Fibroblast of skin of back (primary cell): ENCODE results near the gene ZC3HAV1.
"Not testable (repeated sequence)": the region's sequence is repeated elsewhere in the genome, so short reads cannot be mapped to it uniquely, and the experiment has no call there.

Experiments used
- DNase-seq: peaks from one replicate; pipeline ENCODE4 v3.0.0-alpha.2; 2013

ZC3HAV1 gene

DNA sequence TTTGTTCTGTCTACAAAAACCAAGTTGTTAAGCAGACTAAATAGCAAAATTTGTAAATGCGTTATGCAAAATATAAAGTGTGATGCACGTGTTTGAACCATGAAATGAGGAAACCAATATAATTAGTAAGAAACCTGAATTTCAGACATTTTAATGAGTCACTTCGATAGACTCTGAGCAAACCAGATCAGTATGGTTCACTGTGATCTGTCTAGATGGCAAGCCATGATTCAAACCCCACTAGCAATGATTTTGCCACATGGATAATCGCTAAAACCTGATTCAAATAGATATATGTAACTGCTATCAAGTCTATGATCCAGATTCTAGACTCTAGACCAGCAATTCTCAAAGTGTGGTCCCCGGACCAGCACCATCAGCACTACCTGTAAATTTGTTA is 24.8 kb downstream of the ZC3HAV1 start:
- DNase-seq: no peak

GRCh38 chr7:139081584-139081983 is 27.9 kb downstream of the ZC3HAV1 start:
- DNase-seq: no peak

- no peak for DNase-seq
Observed at GRCh38 chr7:139080905-139081304, 28.6 kb downstream of the ZC3HAV1 start.

GRCh38 chr7:139079861-139080260 is 29.7 kb downstream of the ZC3HAV1 start:
- DNase-seq: no peak

DNA sequence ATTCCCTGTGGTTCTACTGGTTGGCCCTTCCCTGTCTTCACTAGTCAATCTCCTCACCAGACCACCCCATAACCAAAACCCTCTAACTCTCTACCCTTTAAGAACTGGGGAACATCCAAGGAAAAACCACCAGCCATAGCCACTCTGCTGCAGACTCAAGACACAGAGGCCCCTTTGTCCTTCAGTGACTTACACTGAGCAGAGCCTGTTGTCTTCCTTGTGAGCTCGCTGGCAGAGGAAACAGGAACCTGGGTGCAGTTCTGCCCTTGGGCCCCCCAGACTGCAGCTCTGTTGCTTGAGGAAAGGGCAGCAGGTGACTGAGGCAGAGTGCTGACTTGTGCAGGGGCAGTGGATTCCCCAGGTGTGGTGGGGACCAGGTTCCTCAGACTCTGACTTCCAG is 30.6 kb downstream of the ZC3HAV1 start:
- no peak for DNase-seq

DNA sequence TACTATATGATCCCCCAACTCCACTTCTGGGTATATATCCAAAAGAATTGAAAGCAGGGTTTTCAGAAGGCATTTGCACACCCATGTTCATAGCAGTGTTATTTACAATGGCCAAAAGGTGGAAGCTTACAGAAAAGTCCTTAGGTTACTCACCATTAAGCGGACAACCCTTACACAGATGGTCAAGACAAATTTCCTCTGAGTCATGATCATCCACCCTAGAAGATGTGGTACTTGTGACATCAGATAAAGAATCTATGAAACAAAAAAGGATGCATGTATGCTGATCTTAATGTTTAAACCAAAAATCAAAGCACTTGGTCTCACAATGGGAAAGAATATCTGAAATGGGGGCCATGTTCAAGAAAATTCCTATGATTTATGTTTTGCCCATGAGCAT is 31.1 kb downstream of the ZC3HAV1 start:
- DNase-seq: no peak

DNA sequence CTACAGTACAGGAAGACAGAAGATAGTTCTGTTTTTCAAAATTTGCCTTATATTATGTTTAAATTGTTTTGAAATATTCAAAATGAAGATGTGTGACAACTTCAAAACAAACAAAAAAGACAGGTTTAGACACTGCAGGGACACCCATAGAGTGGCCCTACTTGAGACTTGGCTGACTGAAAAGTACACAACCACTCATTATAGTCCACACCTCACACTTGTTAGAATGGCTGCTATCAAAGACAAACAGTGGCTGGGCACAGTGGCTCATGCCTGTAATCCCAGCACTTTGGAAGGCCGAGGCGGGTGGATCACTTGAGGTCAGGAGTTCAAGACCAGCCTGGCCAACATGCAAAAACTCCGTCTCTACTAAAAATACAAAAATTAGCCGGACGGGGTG is 31.8 kb downstream of the ZC3HAV1 start:
- not testable (repeated sequence) for DNase-seq

GRCh38 chr7:139075871-139076686 is 33.4 kb downstream of the ZC3HAV1 start:
- DNase-seq: no peak

- DNase-seq: peak; percentile 77
Observed at GRCh38 chr7:139075031-139075652, 34.4 kb downstream of the ZC3HAV1 start.

DNA sequence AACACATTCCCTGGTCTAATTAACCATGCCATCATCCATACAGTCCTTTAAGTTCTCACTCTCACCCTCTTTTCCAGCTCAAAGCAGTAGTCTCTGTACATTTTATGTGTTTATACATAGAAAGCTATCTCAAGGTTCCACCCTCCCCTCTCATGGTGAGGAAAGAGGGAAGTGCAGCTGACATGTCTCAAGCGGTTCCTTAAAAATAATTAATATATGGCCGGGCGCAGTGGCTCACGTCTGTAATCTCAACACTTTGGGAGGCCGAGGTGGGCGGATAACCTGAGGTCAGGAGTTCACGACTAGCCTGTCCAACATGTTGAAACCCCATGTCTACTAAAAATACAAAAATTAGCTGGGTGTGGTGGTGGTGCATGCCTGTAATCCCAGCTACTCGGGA is 36.7 kb downstream of the ZC3HAV1 start:
- DNase-seq: no peak

DNA sequence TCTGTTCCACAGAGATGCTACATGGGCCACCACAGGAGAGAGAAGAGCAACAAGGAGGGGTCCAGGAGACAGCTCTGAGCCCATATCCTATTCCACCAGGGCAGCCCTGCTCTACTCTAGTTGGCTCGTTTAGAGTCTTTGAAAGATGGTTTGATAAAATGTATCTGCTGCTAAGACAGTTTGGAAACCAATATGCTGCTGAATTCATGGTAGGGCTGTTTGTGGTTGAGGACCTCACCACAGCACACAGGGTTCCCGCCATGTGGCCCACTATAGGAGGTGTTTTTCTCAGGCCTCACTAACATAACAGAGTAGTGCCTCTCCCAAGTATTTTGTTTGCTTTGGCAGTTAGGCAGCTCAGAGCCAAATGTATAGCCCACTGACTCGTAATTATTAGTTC is 37.8 kb downstream of the ZC3HAV1 start:
- DNase-seq: no peak

DNA sequence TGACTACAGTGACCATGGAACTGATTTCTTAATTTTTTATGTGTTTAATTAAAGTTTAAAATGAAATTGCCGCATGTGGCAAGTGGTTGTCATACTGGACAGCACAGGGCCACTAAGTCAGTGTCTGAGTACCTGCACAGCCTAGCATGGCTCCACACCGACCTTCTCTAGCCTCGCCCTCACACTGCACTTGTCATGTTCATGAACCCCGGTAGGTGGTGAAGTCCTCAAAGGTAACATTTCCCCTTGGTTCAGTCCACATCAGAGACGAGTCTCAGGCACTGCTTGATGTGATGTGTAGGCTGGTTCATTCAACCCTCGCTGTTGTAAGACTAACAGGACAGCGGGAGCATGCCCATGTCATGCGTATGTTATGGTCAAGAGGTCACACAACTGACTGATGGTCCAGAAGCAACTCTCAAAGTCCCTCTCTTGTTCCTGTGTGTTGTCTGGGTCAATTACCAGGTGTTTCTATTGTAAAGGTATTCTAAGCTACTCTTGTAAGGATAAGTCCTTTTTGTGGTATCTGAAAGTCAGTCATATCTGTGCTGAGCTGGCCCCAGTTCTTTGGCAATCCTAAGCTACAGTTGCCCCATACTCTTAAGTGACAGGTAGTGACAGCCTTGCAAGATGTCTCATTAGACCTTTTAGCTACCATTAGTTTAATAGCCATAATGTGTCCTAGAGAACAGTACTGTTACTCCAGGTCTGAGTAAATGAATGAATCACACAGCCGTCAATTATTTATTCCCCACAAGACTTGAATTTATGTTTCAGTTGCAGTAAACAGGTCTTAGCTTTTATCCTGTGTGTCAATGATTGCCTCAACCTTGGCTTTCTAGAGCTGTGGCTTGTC is 40.7 kb downstream of the ZC3HAV1 start:
- DNase-seq: no peak

DNA sequence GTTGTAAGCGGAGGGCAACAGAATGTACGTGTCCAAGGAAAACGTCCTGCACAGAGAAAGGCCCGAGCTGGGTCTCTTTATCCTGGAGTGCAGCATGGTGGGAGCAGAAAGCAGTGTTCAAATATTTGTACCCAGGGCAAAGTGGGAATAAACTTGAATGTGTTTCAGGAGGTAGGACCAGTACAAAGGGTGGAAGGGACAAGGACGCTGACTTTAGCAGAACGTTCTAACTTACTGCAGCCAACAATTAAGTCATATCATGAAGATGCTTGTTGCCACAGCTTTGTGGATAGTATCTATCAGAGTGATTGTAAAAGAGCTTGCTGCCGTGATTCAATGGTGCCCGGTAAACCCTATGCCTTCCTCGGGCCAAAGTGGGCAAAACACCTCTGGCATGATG is 43.2 kb downstream of the ZC3HAV1 start:
- DNase-seq: no peak

DNA sequence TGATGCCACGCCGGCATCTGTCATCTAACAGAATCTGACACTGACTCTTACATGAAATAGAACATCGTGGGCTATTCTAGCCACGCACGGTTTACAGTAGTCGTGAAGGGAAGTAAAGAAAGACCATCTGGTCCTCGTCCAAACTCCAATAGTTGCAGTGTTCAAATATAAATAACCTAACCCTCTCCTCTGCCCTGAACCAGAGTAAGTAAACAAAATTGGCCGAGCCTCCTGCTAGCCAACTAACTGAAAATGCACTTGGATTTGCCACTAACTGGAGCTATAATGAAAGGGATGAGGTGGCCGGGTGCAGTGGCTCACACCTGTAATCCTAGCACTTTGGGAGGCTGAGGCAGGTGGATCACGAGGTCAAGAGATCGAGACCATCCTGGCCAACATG is 44.2 kb downstream of the ZC3HAV1 start:
- DNase-seq: no peak

DNA sequence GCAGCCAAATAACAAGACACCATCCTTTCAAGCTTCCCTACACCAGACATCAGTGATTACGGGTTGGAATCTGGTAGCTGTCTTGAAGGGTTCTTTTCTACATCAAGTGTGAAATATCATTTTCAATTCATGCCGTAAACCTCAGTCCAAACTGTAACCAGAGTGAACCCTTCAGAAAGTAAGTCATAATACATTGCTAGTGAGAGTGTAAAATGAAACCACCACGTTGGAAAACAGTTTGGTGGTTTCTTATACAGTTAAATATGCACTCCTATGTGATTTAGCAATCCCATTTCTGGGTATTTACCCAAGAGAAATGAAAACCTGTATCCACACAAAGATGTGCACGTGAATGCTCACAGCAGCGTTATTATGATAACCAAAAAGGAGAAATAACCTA is 48.1 kb downstream of the ZC3HAV1 start:
- no peak for DNase-seq

- DNase-seq: peak; percentile 4
Observed at GRCh38 chr7:139060695-139061237, 48.8 kb downstream of the ZC3HAV1 start.

DNA sequence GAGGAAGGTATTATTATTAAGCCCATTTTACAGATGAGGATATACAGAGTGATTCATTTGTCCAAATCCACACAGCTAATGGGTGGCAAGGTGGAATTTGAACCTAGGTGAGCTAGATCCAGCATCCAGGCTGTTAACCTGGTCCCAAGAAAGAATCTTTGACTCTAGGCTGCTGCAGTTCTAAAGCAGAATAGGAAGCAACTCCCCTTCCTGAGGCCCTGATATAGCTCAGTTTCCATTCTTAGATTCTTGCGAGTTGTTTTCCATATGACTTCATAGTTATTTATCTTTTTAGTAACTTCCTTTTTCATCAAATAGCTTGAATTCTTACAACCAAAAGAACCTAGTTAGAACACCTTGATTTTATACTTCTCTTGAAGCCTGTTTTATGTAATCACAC is 49.6 kb downstream of the ZC3HAV1 start:
- no peak for DNase-seq

- DNase-seq: peak; percentile 29
Observed at GRCh38 chr7:139058943-139059342, 50.6 kb downstream of the ZC3HAV1 start.

DNA sequence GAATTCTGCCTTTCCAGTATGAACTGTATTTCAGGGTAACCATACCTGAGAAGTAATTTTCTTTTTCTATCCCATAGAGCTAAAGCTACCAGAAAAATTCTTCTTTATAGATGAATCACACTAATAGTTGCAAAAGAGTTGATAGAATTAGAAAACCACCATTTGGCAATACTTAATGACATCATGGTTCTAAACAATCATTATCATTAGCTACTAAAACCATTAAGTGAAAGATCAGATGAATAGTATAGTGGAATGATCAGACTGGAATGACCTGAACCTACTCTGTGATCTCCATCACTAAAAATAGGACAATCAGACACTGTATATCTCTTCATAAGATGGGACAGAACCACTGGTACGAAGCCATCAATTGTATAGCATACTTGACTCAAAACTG is 53.8 kb downstream of the ZC3HAV1 start:
- DNase-seq: no peak

DNA sequence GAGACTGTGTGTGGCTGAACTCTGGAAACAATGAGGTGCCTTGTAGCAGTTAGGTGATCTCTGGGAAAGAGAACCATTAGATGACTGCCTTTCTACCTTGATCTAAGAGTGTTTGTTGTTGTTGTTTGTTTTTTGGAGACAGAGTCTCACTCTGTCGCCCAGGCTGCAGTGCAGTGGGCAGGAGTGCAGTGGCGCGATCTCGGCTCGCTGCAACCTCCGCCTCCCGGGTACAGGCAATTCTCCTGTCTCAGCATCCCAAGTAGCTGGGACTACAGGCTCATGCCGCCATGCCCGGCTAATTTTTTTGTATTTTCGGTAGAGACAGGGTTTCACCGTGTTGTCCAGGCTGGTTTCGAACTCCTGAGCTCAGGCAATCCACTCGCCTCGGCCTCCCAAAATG is 54.9 kb downstream of the ZC3HAV1 start:
- not testable (repeated sequence) for DNase-seq

- DNase-seq: no peak
Observed at GRCh38 chr7:139054101-139054500, 55.4 kb downstream of the ZC3HAV1 start.

DNA sequence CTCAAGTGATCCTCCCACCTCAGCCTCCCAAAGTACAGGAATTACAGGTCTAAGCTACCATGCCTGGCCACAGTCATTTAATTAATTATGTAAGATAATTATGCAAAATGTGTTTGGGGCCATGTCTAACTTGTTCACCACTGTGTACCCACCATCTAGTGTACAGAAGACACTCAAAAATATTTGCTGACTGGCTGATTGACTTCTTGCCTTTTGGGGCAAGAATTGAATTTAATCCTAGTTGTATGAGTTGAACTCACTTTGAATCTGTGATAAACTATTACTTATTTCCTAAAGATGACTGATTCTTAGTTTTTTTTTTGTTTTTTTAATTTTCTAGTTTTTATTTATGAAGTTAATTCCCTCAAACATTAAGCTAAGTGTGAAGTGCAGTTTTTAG is 57.9 kb downstream of the ZC3HAV1 start:
- DNase-seq: no peak

GRCh38 chr7:139049936-139050335 is 59.6 kb downstream of the ZC3HAV1 start:
- DNase-seq: peak; percentile 40
